GM12801 (cell line): Measurements from ENCODE around the gene RHOG.

Source experiments
- CTCF ChIP-seq: IDR thresholded peaks from one replicate; pipeline ENCODE4 v1.5.1; 2011; ENCODE audit warnings: control low read depth; ENCODE audit not compliant: insufficient read length; ENCODE audit errors: extremely low read depth

Gene RHOG

GRCh38 chr11:3857628-3858027 is 16.9 kb upstream of the RHOG start:
- no peak for TF ChIP-seq CTCF

GRCh38 chr11:3856856-3857553 is 16.2 kb upstream of the RHOG start:
- no peak for TF ChIP-seq CTCF

GRCh38 chr11:3855808-3856491 is 15.2 kb upstream of the RHOG start:
- no peak for TF ChIP-seq CTCF

GRCh38 chr11:3854977-3855807 is 14.4 kb upstream of the RHOG start, which contains the start of gene STIM1:
Gene STIM1, plus strand, starts transcription at chr11:3855664. Its CDS starts 607 bp downstream, at chr11:3856271.
- no peak for TF ChIP-seq CTCF

- no peak for TF ChIP-seq CTCF
Observed at GRCh38 chr11:3854660-3854976, 13.9 kb upstream of the RHOG start.

GRCh38 chr11:3853899-3854659 is 13.3 kb upstream of the RHOG start:
- TF ChIP-seq CTCF, result no peak

GRCh38 chr11:3853545-3853842 is 12.7 kb upstream of the RHOG start:
- no peak for TF ChIP-seq CTCF
